IMR-90 (cell line): ENCODE measurements around the gene ZNF408. TPM values are rescaled to one million over a fixed set of nuclear protein-coding genes. Genes with fewer than 3 reads are reported as not detected.
A peak's percentile ranks its signal among the peaks of the same experiment; 100 is the strongest.

Experiments
- ATAC-seq: fragments of 200-7000 bp; cut with Tn5 transposase; 2 replicates; pipeline ENCODE4 v1.9.1; 2020; ENCODE audit warnings: low read depth, mild to moderate bottlenecking, moderate library complexity
- BruUV-seq: library from RNA; stranded (reverse); fragments of 400-500 nt; replicated peaks from 2 replicates; lab custom pipeline; 2021; lab: Mats Ljungman, UMichigan
- CTCF ChIA-PET: fragments of 300-600 bp; formaldehyde crosslinking; extraction: SDS; loops from one replicate; lab custom pipeline; 2021; ENCODE audit warnings: antibody characterized with exemption; lab: Yijun Ruan, JAX
- POLR2A ChIA-PET: fragments of 300-600 bp; sonication (Branson Sonifier 250); formaldehyde crosslinking; loops from one replicate; lab custom pipeline; 2022; ENCODE audit warnings: antibody characterized with exemption; ENCODE audit not compliant: unreplicated experiment; lab: Charles Lee
- DNase-seq: peaks from one replicate; pipeline ENCODE4 v3.0.0; 2013
- H2AFZ ChIP-seq: replicated peaks from 2 replicates; pipeline ENCODE3; 2013; ENCODE audit warnings: low read length, mild to moderate bottlenecking; ENCODE audit not compliant: poor library complexity
- H2AK5ac ChIP-seq: 2 replicates; pipeline ENCODE4 v1.6.1; 2013; ENCODE audit warnings: low read depth, low read length, inconsistent platforms
- H2AK9ac ChIP-seq: replicated peaks from 2 replicates; pipeline ENCODE3; 2013; ENCODE audit warnings: mild to moderate bottlenecking, low read depth, low read length, moderate library complexity; ENCODE audit not compliant: poor library complexity
- H2BK120ac ChIP-seq: 2 replicates; pipeline ENCODE4 v1.6.1; 2013; ENCODE audit warnings: low read depth, low read length, inconsistent platforms
- H2BK15ac ChIP-seq: 3 replicates; pipeline ENCODE4 v1.6.1; 2013; ENCODE audit warnings: low read depth, low read length, inconsistent platforms
- H2BK20ac ChIP-seq: 2 replicates; pipeline ENCODE4 v1.6.1; 2013; ENCODE audit warnings: low read depth, mild to moderate bottlenecking, inconsistent platforms, low read length, moderate library complexity
- H2BK5ac ChIP-seq: 2 replicates; pipeline ENCODE4 v1.6.1; 2013; ENCODE audit warnings: mild to moderate bottlenecking, low read depth, low read length, inconsistent platforms; ENCODE audit not compliant: poor library complexity, severe bottlenecking
- H3K14ac ChIP-seq: replicated peaks from 2 replicates; pipeline ENCODE4 v1.6.1; 2013; ENCODE audit warnings: low read depth, low read length, inconsistent platforms
- H3K18ac ChIP-seq: 2 replicates; pipeline ENCODE4 v1.6.1; 2013; ENCODE audit warnings: low read depth, low read length, control low read depth
- H3K23ac ChIP-seq: 2 replicates; pipeline ENCODE4 v1.6.1; 2013; ENCODE audit warnings: low read depth, low read length, inconsistent platforms
- H3K27ac ChIP-seq: 2 replicates; pipeline ENCODE4 v1.5.1; 2013; ENCODE audit warnings: mild to moderate bottlenecking, control low read depth, low read length; ENCODE audit not compliant: insufficient read depth
- H3K27me3 ChIP-seq: 2 replicates; pipeline ENCODE4 v1.6.1; 2013; ENCODE audit warnings: low read length; ENCODE audit not compliant: control insufficient read depth, insufficient read depth
- H3K36me3 ChIP-seq: 2 replicates; pipeline ENCODE4 v1.6.1; 2013; ENCODE audit warnings: low read length, mixed read lengths; ENCODE audit not compliant: control insufficient read depth, insufficient read depth
- H3K4ac ChIP-seq: 2 replicates; pipeline ENCODE4 v1.6.1; 2013; ENCODE audit warnings: low read depth, low read length, inconsistent platforms
- H3K4me1 ChIP-seq: 2 replicates; pipeline ENCODE4 v1.6.1; 2013; ENCODE audit warnings: low read length, mixed read lengths; ENCODE audit not compliant: control insufficient read depth, insufficient read depth
- H3K4me2 ChIP-seq: 2 replicates; pipeline ENCODE4 v1.6.1; 2013; ENCODE audit warnings: low read depth, mild to moderate bottlenecking, control low read depth, low read length, moderate library complexity
- H3K4me3 ChIP-seq: 2 replicates; pipeline ENCODE4 v1.5.1; 2013; ENCODE audit warnings: low read depth, mild to moderate bottlenecking, control low read depth, low read length, moderate library complexity; ENCODE audit not compliant: insufficient read depth
- H3K56ac ChIP-seq: 2 replicates; pipeline ENCODE4 v1.6.1; 2013; ENCODE audit warnings: low read length, inconsistent platforms; ENCODE audit not compliant: insufficient read depth; ENCODE audit errors: extremely low read depth
- H3K79me1 ChIP-seq, 2 experiments: 2 replicates each; pipeline ENCODE4 v1.6.1; 2013; ENCODE audit warnings: low read length in 2 of 2, inconsistent platforms in 1 of 2, low read depth in 1 of 2
- H3K9ac ChIP-seq: 2 replicates; pipeline ENCODE4 v1.6.1; 2013; ENCODE audit warnings: low read depth, low read length, control low read depth
- H3K9me1 ChIP-seq: 2 replicates; pipeline ENCODE4 v1.6.1; 2013; ENCODE audit warnings: low read length, inconsistent platforms; ENCODE audit not compliant: insufficient read depth
- H3K9me3 ChIP-seq: 2 replicates; pipeline ENCODE4 v1.6.1; 2013; ENCODE audit warnings: low read length; ENCODE audit not compliant: control insufficient read depth, insufficient read depth
- H4K20me1 ChIP-seq: 2 replicates; pipeline ENCODE4 v1.6.1; 2013; ENCODE audit warnings: low read length, inconsistent platforms; ENCODE audit not compliant: insufficient read depth
- H4K5ac ChIP-seq: 2 replicates; pipeline ENCODE4 v1.6.1; 2013; ENCODE audit warnings: mild to moderate bottlenecking, low read depth, low read length, control low read depth
- H4K8ac ChIP-seq, 2 experiments: 2 replicates each; pipeline ENCODE4 v1.6.1; 2013; ENCODE audit warnings: low read depth in 2 of 2, low read length in 2 of 2, control low read depth in 1 of 2, inconsistent platforms in 1 of 2
- H4K91ac ChIP-seq: 2 replicates; pipeline ENCODE4 v1.6.1; 2013; ENCODE audit warnings: low read depth, low read length, inconsistent platforms; ENCODE audit not compliant: insufficient read depth
- BHLHE40 ChIP-seq: fragments of 150-350 bp; IDR thresholded peaks from 2 replicates; pipeline ENCODE4 v1.6.1; 2016; ENCODE audit warnings: mild to moderate bottlenecking, low read depth, low read length
- CEBPB ChIP-seq: IDR thresholded peaks from 2 replicates; pipeline ENCODE4 v1.6.1; 2012; ENCODE audit warnings: low read depth, low read length, improper control_type of control experiment
- CHD1 ChIP-seq: IDR thresholded peaks from 2 replicates; pipeline ENCODE4 v1.6.1; 2012; ENCODE audit warnings: low read depth, low read length, improper control_type of control experiment
- ELK1 ChIP-seq: fragments of 150-350 bp; IDR thresholded peaks from 2 replicates; pipeline ENCODE4 v1.6.1; 2016; ENCODE audit warnings: low read depth, mild to moderate bottlenecking, low read length, moderate library complexity, borderline replicate concordance
- FOS ChIP-seq: fragments of 150-350 bp; IDR thresholded peaks from 2 replicates; pipeline ENCODE4 v1.6.1; 2016; ENCODE audit warnings: low read depth, low read length
- MAFK ChIP-seq: IDR thresholded peaks from 2 replicates; pipeline ENCODE4 v1.6.1; 2012; ENCODE audit warnings: low read depth, low read length, improper control_type of control experiment
- MAZ ChIP-seq: IDR thresholded peaks from 2 replicates; pipeline ENCODE4 v1.6.1; 2012; ENCODE audit warnings: low read depth, mild to moderate bottlenecking, low read length, improper control_type of control experiment, moderate library complexity, borderline replicate concordance
- MXI1 ChIP-seq: IDR thresholded peaks from 2 replicates; pipeline ENCODE4 v1.6.1; 2012; ENCODE audit warnings: low read depth, mild to moderate bottlenecking, low read length, moderate library complexity, borderline replicate concordance
- NFE2L2 ChIP-seq: fragments of 150-350 bp; IDR thresholded peaks from 2 replicates; pipeline ENCODE4 v1.6.1; 2016; ENCODE audit warnings: low read depth, mild to moderate bottlenecking, low read length
- POLR2A ChIP-seq: IDR thresholded peaks from 2 replicates; pipeline ENCODE4 v1.6.1; 2012; ENCODE audit warnings: mild to moderate bottlenecking, low read depth, low read length
- RAD21 ChIP-seq: IDR thresholded peaks from 2 replicates; pipeline ENCODE4 v1.6.1; 2012; ENCODE audit warnings: low read length, improper control_type of control experiment
- RCOR1 ChIP-seq: IDR thresholded peaks from 2 replicates; pipeline ENCODE4 v1.6.1; 2012; ENCODE audit warnings: mild to moderate bottlenecking, low read length, improper control_type of control experiment; ENCODE audit not compliant: insufficient replicate concordance
- RFX5 ChIP-seq: IDR thresholded peaks from 2 replicates; pipeline ENCODE4 v1.8.0; 2012; ENCODE audit warnings: low read depth, mild to moderate bottlenecking, low read length, moderate library complexity
- SMC3 ChIP-seq: fragments of 150-350 bp; IDR thresholded peaks from 2 replicates; pipeline ENCODE4 v1.6.1; 2016; ENCODE audit warnings: low read depth, mild to moderate bottlenecking, antibody characterized with exemption, low read length, moderate library complexity
- USF2 ChIP-seq: fragments of 150-350 bp; IDR thresholded peaks from 2 replicates; pipeline ENCODE4 v1.6.1; 2017; ENCODE audit warnings: mild to moderate bottlenecking, antibody characterized with exemption, low read length, low read depth
- WGBS, 2 experiments: methylation state at CpG; one replicate each; pipeline versions ENCODE4 v1.1.5 to v1.1.7; 2013; ENCODE audit warnings: missing lambda C conversion rate in 2 of 2; ENCODE audit not compliant: insufficient read length in 1 of 2; ENCODE audit errors: extremely low coverage in 2 of 2; 5-methylcytosine and 5-hydroxymethylcytosine counted together
- dilution Hi-C: fragments of 300-500 bp; cut with HindIII; formaldehyde crosslinking; loops from one replicate; pipeline ENCODE4 v1.14.3; 2018; ENCODE audit warnings: low sequenced_read_pairs; ENCODE audit not compliant: unreplicated experiment
- in situ Hi-C: fragments of 300-500 bp; cut with MboI; formaldehyde crosslinking; loops from 3 replicates; pipeline ENCODE4 v1.14.3; 2019; ENCODE audit warnings: low sequenced_read_pairs, inconsistent platforms, mixed read lengths
- intact Hi-C: fragments of 100-400 bp; cut with micrococcal nuclease; formaldehyde crosslinking; loops from 2 replicates; pipeline ENCODE4 v1.10.0; 2022
- polyA plus RNA-seq, 3 experiments: library from polyadenylated mRNA; depleted of rRNA; stranded (reverse); fragments of >200 nt; gene quantifications; 2 replicates each; pipeline ENCODE4 v1.2.3, GENCODE V29; 2012; ENCODE audit warnings: low replicate concordance in 1 of 3
- total RNA-seq: library from RNA; depleted of rRNA; stranded (reverse); fragments of >200 nt; gene quantifications from 2 replicates; pipeline ENCODE4 v1.2.3, GENCODE V29; 2012
- TF ChIP-seq, protein P1 (sequence below): conservative IDR thresholded peaks from 2 replicates; pipeline ENCODE4 v1.5.1; 2012; ENCODE audit warnings: mild to moderate bottlenecking, low read depth, low read length, improper control_type of control experiment

Gene ZNF408
- total and polyA plus RNA-seq, 2 of the 4 experiments (the other 2 are of a cell fraction), result 9.5 to 11.1 TPM

DNA sequence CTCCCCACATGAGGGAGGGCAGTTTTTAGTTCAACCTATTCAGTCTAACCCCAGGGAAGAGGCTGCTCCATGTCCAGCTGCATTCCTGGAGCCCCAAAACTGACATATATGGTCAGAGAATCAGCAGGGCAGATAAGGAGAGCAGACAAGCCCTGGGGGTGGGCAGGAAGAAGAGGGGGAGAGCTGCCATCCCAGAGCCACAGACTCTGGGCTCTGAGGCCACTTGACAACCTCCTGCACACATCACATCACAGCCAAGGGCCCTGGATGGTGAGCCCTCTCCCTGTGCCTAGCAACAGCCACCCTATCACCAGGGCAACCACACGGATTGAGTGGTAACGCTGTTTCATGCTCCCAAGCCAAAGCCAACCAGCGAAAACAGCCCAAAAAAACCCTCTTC is 3.5 kb upstream of the ZNF408 start:
- ChIA-PET CTCF (no interaction called here), POLR2A (no interaction called here)
- no peak for DNase-seq

More for the DNA sequence above, 3.5 kb upstream of the ZNF408 start:
- no peak overlapping the region for H2BK120ac ChIP-seq
- dilution Hi-C loops (no loop called here), intact Hi-C loops (no loop called here), in situ Hi-C loops (no loop called here)
- TF ChIP-seq MAFK (no peak), RFX5 (no peak), CHD1 (no peak), BHLHE40 (no peak), RCOR1 (no peak), MXI1 (no peak), RAD21 (no peak), POLR2A (no peak), ELK1 (no peak), MAZ (no peak), SMC3 (no peak), NFE2L2 (no peak), CEBPB (no peak), USF2 (no peak), FOS (no peak)
- TF ChIP-seq, protein P1, sequence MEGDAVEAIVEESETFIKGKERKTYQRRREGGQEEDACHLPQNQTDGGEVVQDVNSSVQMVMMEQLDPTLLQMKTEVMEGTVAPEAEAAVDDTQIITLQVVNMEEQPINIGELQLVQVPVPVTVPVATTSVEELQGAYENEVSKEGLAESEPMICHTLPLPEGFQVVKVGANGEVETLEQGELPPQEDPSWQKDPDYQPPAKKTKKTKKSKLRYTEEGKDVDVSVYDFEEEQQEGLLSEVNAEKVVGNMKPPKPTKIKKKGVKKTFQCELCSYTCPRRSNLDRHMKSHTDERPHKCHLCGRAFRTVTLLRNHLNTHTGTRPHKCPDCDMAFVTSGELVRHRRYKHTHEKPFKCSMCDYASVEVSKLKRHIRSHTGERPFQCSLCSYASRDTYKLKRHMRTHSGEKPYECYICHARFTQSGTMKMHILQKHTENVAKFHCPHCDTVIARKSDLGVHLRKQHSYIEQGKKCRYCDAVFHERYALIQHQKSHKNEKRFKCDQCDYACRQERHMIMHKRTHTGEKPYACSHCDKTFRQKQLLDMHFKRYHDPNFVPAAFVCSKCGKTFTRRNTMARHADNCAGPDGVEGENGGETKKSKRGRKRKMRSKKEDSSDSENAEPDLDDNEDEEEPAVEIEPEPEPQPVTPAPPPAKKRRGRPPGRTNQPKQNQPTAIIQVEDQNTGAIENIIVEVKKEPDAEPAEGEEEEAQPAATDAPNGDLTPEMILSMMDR, result no peak
- H3K27ac ChIP-seq, result peak overlapping the region; percentile 39; the same call in 1 of the 2 replicates
- peak overlapping the region; percentile 35; the same call in 1 of the 2 replicates for H3K4ac ChIP-seq
- H3K36me3 ChIP-seq, result peaks cover 40% of the 10 kb centered on the region
- no peaks in the 10 kb centered on the region for H3K27me3 ChIP-seq
- H3K56ac ChIP-seq, result no peak overlapping the region
- no peak overlapping the region for H2BK20ac ChIP-seq
- 0 out of 2 replicates have a peak overlapping the region, but pooled peaks have one; percentile 45 for H3K14ac ChIP-seq
- WGBS, 2 experiments, result 70% methylated on average over 3 of the region's 3 CpGs; no CpG with 5 or more reads in 1 of the 2 experiments
- H3K4me1 ChIP-seq, result peaks cover 13% of the 10 kb centered on the region
- no peak overlapping the region for H3K18ac ChIP-seq
- 0 out of 2 replicates have a peak overlapping the region, but pooled peaks have one; percentile 7 for H4K5ac ChIP-seq
- H2AK5ac ChIP-seq, result no peak overlapping the region
- peak; percentile 1; the same call in 1 of the 2 replicates for ATAC-seq
- H2AFZ ChIP-seq, result no peak overlapping the region
- H3K9ac ChIP-seq, result no peak overlapping the region; the same call in 1 of the 2 replicates
- H3K79me1 ChIP-seq, result peaks cover 31 to 79% of the 10 kb centered on the region in 2 experiments
- H2BK5ac ChIP-seq, result peak overlapping the region; percentile 38
- H4K20me1 ChIP-seq, result peaks cover 12% of the 10 kb centered on the region; the same call in 1 of the 2 replicates
- BruUV-seq, result no TSS peak
- H3K9me3 ChIP-seq, result no peaks in the 10 kb centered on the region
- H2AK9ac ChIP-seq, result peak overlapping the region; percentile 17
- peak overlapping the region in 1 of 2 experiments; percentile 13; a peak in 2 of 4 replicates for H4K8ac ChIP-seq
- H3K9me1 ChIP-seq, result peaks cover 12% of the 10 kb centered on the region; the same call in 1 of the 2 replicates
- peak overlapping the region; percentile 1; the same call in 1 of the 2 replicates for H3K4me2 ChIP-seq
- peak overlapping the region; percentile 63; the same call in 1 of the 2 replicates for H3K23ac ChIP-seq
- no peak overlapping the region for H3K4me3 ChIP-seq
- no peak overlapping the region for H2BK15ac ChIP-seq
- peak overlapping the region; percentile 45; the same call in 1 of the 2 replicates for H4K91ac ChIP-seq
